Stomach (tissue), 4 donors: ENCODE data around the gene TNFRSF14.

Experiments
- CTCF ChIP-seq, 7 experiments: fragments of 450-650 bp in 4 of 7; fragments of 200-600 bp in 3 of 7; sonication (generic) in 3 of 7; IDR thresholded peaks; one replicate each; pipeline ENCODE4 v1.5.1; 2016 to 2019; ENCODE audit warnings: antibody characterized with exemption in 7 of 7, control low read depth in 2 of 7, mild to moderate bottlenecking in 1 of 7
- EP300 ChIP-seq: sonication (generic); formaldehyde crosslinking; IDR thresholded peaks from one replicate; pipeline ENCODE4 v1.6.1; 2017; ENCODE audit warnings: antibody characterized with exemption

- TF ChIP-seq EP300: no peak
- no peak for TF ChIP-seq CTCF (IDR thresholded peaks at IDR 0.05)
These were observed 48.1 kb downstream of the TNFRSF14 start for GRCh38 chr1:2604156-2604843.
